Loucy (cell line): ENCODE results near the gene ZNF792.

Experiments
- H2AFZ ChIP-seq: fragments of 200-600 bp; sonication (generic); 2 replicates; pipeline ENCODE4 v1.6.0; 2016; ENCODE audit warnings: antibody characterized with exemption, mild to moderate bottlenecking, low read length, moderate library complexity
- H3F3A ChIP-seq: fragments of 200-600 bp; 2 replicates; pipeline ENCODE4 v1.6.0; 2016; ENCODE audit warnings: antibody characterized with exemption, low read depth, mild to moderate bottlenecking
- H3K27me3 ChIP-seq: fragments of 200-600 bp; sonication (generic); 2 replicates; pipeline ENCODE4 v1.6.1; 2014; ENCODE audit warnings: low read length, mild to moderate bottlenecking; ENCODE audit not compliant: insufficient read depth, poor library complexity, severe bottlenecking
- H3K36me3 ChIP-seq: fragments of 200-600 bp; sonication (generic); 2 replicates; pipeline ENCODE4 v1.6.1; 2016; ENCODE audit warnings: low read length; ENCODE audit not compliant: insufficient read depth
- H3K4me1 ChIP-seq: fragments of 200-600 bp; sonication (generic); 2 replicates; pipeline ENCODE4 v1.5.1; 2014; ENCODE audit warnings: low read length, mild to moderate bottlenecking; ENCODE audit not compliant: insufficient read depth, poor library complexity, severe bottlenecking
- H3K4me2 ChIP-seq: fragments of 200-600 bp; sonication (generic); 2 replicates; pipeline ENCODE4 v1.6.0; 2014; ENCODE audit warnings: antibody characterized with exemption, low read length, low read depth, mild to moderate bottlenecking; ENCODE audit not compliant: poor library complexity, severe bottlenecking
- H3K4me3 ChIP-seq: fragments of 200-600 bp; sonication (generic); 2 replicates; pipeline ENCODE4 v1.5.1; 2014; ENCODE audit warnings: low read length, mild to moderate bottlenecking, mixed read lengths; ENCODE audit not compliant: poor library complexity, severe bottlenecking
- H3K79me2 ChIP-seq: fragments of 200-600 bp; sonication (generic); 2 replicates; pipeline ENCODE4 v1.6.1; 2014; ENCODE audit warnings: low read length; ENCODE audit not compliant: insufficient read depth
- H3K9ac ChIP-seq: fragments of 200-600 bp; sonication (generic); 2 replicates; pipeline ENCODE4 v1.6.0; 2014; ENCODE audit warnings: mild to moderate bottlenecking, low read depth, low read length, moderate library complexity; ENCODE audit not compliant: poor library complexity, severe bottlenecking
- H3K9me2 ChIP-seq: fragments of 200-600 bp; sonication (generic); replicated peaks from 2 replicates; pipeline ENCODE4 v1.6.1; 2016; ENCODE audit warnings: low read depth, low read length, mixed read lengths
- H3K9me3 ChIP-seq: fragments of 200-600 bp; sonication (generic); 2 replicates; pipeline ENCODE4 v1.6.1; 2014; ENCODE audit warnings: mild to moderate bottlenecking, antibody characterized with exemption, low read length, low read depth; ENCODE audit not compliant: insufficient read depth
- H4K20me1 ChIP-seq: fragments of 200-600 bp; sonication (generic); 2 replicates; pipeline ENCODE4 v1.6.0; 2014; ENCODE audit warnings: antibody characterized with exemption, low read length, mild to moderate bottlenecking; ENCODE audit not compliant: insufficient read depth, poor library complexity, severe bottlenecking
- EZH2phosphoT487 ChIP-seq: fragments of 200-600 bp; IDR thresholded peaks from 2 replicates; pipeline ENCODE4 v1.6.1; 2018; ENCODE audit warnings: antibody characterized with exemption, mild to moderate bottlenecking, moderate library complexity, borderline replicate concordance
- TF ChIP-seq, protein P1 (sequence below): fragments of 200-600 bp; sonication (generic); conservative IDR thresholded peaks from 2 replicates; pipeline ENCODE4 v1.5.1; 2014; ENCODE audit warnings: mild to moderate bottlenecking, antibody characterized with exemption, low read length

Gene ZNF792

DNA sequence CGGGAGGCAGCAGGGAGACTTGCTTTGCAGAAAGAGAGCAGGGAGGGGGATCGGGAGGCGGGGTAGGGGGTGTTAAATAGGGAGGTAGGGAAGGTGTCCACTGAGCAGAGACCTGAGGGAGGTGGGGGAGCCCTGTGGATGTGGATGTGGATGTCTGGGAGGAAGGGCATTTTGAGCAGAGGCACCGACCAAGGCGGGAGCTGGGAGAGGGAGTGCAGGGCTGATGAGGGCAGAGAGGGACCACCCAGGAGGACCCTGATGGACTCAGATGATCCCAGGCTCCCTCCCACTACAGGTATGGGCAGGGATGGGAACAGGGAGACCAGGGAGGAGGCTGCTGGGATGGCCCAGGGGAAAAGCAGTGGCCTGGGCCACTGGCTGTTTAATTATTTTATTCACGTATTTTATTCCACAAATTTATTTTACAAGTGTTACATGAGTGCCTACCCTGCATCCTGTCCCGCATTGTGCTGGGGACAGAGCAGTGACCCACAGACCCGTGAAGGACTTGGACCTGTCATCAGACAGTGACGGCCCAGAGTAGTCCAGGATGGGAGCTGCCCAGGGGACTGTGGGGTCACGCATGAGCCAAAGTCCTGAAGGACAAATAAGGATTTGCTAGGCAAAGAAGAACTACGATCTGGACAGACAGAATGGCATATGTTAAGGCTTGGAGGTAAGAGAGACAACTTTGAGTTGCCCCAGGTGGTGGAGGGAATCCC lies 41.4 kb upstream of the ZNF792 start:
- no peak overlapping the region for H3K4me3 ChIP-seq
- H3K27me3 ChIP-seq: no peaks in the 10 kb centered on the region
- no peaks in the 10 kb centered on the region for H3K9me2 ChIP-seq
- H2AFZ ChIP-seq: no peak overlapping the region
- no peaks in the 10 kb centered on the region for H3K9me3 ChIP-seq
- peaks cover 66% of the 10 kb centered on the region for H3K79me2 ChIP-seq
- peaks cover 15% of the 10 kb centered on the region; the same call in 1 of the 2 replicates for H3K36me3 ChIP-seq
- peaks cover 60% of the 10 kb centered on the region for H4K20me1 ChIP-seq
- H3K9ac ChIP-seq: no peak overlapping the region
- peaks cover 20% of the 10 kb centered on the region for H3K4me1 ChIP-seq
- no peak overlapping the region for H3K4me2 ChIP-seq
- TF ChIP-seq EZH2phosphoT487: no peak
- TF ChIP-seq, protein P1, sequence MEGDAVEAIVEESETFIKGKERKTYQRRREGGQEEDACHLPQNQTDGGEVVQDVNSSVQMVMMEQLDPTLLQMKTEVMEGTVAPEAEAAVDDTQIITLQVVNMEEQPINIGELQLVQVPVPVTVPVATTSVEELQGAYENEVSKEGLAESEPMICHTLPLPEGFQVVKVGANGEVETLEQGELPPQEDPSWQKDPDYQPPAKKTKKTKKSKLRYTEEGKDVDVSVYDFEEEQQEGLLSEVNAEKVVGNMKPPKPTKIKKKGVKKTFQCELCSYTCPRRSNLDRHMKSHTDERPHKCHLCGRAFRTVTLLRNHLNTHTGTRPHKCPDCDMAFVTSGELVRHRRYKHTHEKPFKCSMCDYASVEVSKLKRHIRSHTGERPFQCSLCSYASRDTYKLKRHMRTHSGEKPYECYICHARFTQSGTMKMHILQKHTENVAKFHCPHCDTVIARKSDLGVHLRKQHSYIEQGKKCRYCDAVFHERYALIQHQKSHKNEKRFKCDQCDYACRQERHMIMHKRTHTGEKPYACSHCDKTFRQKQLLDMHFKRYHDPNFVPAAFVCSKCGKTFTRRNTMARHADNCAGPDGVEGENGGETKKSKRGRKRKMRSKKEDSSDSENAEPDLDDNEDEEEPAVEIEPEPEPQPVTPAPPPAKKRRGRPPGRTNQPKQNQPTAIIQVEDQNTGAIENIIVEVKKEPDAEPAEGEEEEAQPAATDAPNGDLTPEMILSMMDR: no peak
- 0 out of 2 replicates have a peak, but pooled peaks cover 6% of the 10 kb centered on the region for H3F3A ChIP-seq

DNA sequence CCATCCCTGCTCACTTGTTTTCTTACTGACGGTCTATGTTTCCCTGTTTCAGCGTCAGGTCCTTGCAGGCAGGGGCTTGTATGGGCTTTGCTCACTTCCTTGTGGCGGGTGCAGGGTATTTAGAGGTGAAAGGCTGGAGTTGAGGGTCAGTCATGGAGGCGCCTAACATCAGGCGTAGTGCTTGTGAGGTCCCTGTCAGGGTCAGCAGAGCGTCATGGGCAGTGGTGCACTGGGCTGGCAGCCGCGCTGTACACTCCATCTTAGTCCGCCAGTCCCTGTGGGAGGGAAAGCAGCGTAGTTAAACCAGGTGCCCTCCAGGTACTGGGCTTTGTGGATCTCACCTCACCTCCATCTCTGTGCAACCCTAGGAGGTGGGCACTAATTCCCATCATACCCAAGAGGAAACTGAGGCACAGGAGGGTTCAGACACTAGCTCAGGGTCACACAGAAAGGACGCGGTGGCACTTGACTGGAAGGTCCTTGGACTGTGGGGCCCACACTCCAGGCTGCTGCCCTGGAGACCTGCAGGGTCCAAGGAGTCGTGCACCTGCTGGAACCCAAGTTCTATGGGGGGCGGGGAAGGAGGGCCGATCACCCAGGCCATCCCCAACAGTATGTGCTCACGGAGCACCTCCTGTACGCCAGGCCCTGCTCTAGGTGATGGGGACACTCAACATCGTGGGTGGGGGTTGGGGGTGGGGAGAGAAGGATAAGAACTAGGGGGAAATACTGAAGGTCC lies 40.7 kb upstream of the ZNF792 start:
- H3K36me3 ChIP-seq: peaks cover 7% of the 10 kb centered on the region; the same call in 1 of the 2 replicates
- H3K79me2 ChIP-seq: peaks cover 70% of the 10 kb centered on the region
- 0 out of 2 replicates have a peak, but pooled peaks cover 6% of the 10 kb centered on the region for H3F3A ChIP-seq
- peak overlapping the region; percentile 24 for H3K4me3 ChIP-seq
- H3K9ac ChIP-seq: no peak overlapping the region
- TF ChIP-seq, protein P1: no peak
- no peak for TF ChIP-seq EZH2phosphoT487
- H4K20me1 ChIP-seq: peaks cover 60% of the 10 kb centered on the region
- no peaks in the 10 kb centered on the region for H3K9me3 ChIP-seq
- H3K4me1 ChIP-seq: peaks cover 23% of the 10 kb centered on the region
- no peak overlapping the region for H2AFZ ChIP-seq
- H3K27me3 ChIP-seq: no peaks in the 10 kb centered on the region
- H3K4me2 ChIP-seq: peak overlapping the region; percentile 87
- no peaks in the 10 kb centered on the region for H3K9me2 ChIP-seq

DNA sequence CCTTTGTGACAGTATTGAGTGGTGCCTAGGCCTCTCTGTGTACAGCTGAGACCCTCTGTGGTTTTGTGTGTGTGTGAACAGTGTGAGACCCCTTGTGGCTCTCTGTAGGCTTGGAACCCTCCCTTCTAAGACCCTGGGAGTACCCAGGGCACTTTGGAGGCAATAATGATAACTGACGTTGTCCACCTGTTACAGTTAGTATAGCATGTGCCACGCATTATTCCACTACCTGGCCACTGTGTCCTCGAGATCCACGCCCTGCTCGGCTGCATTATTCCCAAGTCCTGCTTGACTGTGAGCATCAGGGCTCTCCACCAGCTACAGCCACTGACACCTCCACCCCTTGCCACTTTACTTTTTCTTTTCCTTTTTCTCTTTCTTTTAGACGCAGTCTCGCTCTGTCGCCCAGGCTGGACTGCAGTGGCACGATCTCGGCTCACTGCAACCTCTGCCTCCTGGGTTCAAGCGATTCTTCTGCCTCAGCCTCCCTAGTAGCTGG lies 38.1 kb upstream of the ZNF792 start:
- H2AFZ ChIP-seq: no peak overlapping the region
- no peaks in the 10 kb centered on the region for H3K9me2 ChIP-seq
- H3K79me2 ChIP-seq: peaks cover 77% of the 10 kb centered on the region
- H4K20me1 ChIP-seq: peaks cover 57% of the 10 kb centered on the region
- no peaks in the 10 kb centered on the region for H3K27me3 ChIP-seq
- no peaks in the 10 kb centered on the region for H3K9me3 ChIP-seq
- TF ChIP-seq EZH2phosphoT487: no peak
- TF ChIP-seq, protein P1: no peak
- H3K9ac ChIP-seq: peak overlapping the region; percentile 95
- 0 out of 2 replicates have a peak, but pooled peaks cover 6% of the 10 kb centered on the region for H3F3A ChIP-seq
- H3K4me1 ChIP-seq: peaks cover 37% of the 10 kb centered on the region
- H3K4me2 ChIP-seq: peak overlapping the region; percentile 87
- H3K4me3 ChIP-seq: peak overlapping the region; percentile 79
- no peaks in the 10 kb centered on the region; the same call in 1 of the 2 replicates for H3K36me3 ChIP-seq
